ENCODE data around the gene CFAP20DC.
"Not testable (repeated sequence)": the region's sequence is repeated elsewhere in the genome, so short reads cannot be mapped to it uniquely, and the experiment has no call there.

The CFAP20DC gene

DNA sequence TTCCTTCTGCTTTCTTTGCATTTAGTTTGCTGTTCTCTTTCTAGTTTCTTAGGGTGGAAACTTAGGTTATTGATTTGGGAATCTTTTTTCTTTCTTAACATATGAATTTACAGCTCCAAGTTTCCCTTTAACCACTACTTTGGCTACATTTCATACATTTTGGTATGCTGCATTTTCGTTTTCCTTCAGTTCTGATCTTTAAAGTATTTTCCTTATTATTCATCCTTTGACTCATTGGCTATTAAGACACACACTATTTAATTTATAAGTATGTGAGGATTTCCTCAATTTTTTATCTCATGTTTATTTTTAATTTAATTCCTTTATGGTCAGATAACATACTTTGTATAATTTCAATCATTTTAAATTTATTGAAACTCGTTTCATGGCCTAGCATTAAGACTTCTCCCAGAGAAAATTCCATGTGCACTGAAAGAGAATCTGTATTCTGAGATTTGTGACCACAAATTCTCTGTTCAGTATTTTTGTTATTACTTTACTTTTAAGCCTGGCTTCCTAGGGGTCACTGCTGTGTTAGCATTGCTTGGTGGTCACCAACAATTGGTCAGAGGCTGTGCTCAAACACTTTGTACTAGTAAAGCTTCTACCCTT, 87.7 kb downstream of the CFAP20DC start:
- DNase-seq, result no peak

- no peak for DNase-seq
These were observed 94.5 kb downstream of the CFAP20DC start for GRCh38 chr3:58955308-58955707.

GRCh38 chr3:58953288-58953687, 96.5 kb downstream of the CFAP20DC start:
- no peak for DNase-seq

- DNase-seq, result no peak
These were observed 97.5 kb downstream of the CFAP20DC start for GRCh38 chr3:58952128-58952917.

GRCh38 chr3:58948018-58948417, 101.8 kb downstream of the CFAP20DC start:
- DNase-seq, result no peak

GRCh38 chr3:58946875-58947274, 103.0 kb downstream of the CFAP20DC start:
- no peak for DNase-seq

DNA sequence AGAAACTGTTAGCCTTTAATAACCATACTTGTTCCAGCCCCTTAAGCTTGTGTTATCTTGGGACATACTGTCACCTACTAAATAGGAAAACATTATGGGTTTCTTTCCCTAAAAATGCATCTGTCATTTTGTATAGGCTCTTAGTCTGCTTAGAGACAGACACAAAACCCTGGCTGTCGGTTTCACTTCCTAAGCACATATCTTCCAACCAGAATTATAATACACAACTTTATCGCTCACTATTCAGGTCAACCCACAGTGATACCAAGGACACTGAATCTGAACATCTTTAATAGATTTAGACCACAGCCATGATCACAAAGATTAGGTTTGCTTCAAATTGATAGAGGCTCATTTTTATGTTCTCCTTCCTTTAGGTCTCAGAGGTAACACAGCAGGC, 111.8 kb downstream of the CFAP20DC start:
- DNase-seq, result no peak

DNA sequence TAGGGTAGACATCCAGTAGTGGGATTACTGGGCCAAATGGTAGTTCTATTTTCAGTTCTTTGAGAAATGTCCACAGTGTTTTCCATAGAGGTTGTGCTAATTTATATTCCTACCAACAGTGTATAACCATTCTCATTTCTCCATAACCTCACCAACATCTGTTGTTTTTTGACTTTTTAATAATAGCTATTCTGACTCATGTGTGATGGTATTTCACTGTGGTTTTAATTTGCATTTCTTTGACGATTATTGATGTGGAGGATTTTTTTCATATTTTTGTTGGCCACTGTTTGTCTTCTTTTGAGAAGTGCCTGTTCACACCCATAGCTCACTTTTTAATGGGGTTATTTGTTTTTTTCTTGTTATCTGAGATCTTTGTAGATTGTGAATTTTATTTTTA, 125.2 kb downstream of the CFAP20DC start:
- DNase-seq, result no peak

DNA sequence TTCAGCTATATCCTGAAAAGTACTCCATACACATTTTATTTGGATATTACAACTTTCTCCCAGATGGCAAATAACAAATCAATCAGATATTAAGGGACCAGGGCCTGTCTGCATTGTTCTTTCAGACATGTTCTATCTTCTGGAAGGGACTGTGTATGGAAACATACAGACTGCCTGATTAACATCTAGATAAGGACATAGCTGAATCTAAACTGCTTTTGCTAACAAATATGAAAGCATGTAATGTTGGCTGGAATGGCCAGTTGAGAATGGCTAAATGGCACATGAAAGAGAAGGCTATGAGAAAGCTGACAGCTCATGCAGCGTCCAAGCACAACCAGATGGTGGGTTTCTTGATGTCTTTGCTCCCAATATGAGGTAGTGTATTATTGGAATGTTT, 149.4 kb downstream of the CFAP20DC start:
- DNase-seq, result no peak

DNA sequence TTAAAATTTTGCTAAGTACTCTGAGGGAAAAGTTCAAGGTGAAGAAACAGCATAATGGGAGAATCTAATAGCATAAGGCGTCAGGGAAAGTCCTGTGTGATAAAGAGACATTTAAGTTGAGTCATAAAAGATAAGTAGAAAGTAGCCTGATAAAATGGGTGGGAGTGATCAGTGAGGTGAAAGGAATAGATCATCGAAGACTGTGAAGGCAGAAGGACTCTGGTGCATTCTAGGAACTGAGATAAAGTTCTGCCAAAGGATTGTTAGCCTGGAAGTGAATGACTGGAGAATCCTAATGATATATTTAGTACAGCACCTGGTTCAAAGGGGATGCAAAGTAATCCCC, 149.9 kb downstream of the CFAP20DC start:
- DNase-seq, result no peak

DNA sequence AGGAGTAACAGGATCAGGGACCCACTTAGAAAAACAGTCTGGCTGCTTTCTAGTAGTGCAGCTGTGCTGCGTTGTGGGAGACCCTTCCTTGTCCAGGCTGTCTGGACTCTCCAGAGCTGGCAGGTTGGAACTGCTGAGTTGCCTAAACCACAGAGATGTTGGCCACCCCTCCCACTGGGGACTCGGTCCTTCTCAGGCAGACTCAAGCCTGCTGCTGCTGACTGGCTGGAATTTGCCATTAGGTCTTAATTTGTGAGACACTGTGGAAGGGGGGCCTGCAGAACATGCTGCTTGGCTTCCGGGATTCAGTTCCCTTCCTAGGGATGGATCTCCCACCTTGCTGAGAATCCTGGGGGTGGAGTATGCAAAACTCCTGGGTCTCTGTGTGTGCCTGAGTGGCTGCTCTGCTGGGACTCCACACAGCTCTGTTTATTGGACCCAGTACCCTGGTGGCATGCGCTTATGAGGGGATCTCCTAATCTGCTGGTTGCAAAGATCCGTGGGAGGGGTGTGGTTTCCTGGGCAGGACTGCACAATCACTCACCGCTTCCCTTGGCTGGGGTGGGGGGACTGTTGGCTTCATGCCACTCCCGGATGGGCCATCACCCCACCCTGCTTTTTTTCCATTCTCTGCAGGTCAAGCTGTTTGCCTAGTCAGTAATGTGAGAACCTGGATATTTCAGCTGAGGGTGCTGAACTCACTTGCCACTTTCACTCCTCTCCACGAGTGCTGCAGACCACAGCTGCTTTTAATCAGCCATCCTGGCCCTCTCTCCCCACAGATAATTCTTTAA, 150.5 kb downstream of the CFAP20DC start:
- peak; percentile 64 for DNase-seq

GRCh38 chr3:58898513-58898912, 151.3 kb downstream of the CFAP20DC start:
- no peak for DNase-seq

GRCh38 chr3:58897646-58898045, 152.2 kb downstream of the CFAP20DC start:
- DNase-seq, result no peak

GRCh38 chr3:58895678-58896077, 154.1 kb downstream of the CFAP20DC start:
- DNase-seq, result not testable (repeated sequence)

GRCh38 chr3:58892526-58892925, 157.3 kb downstream of the CFAP20DC start:
- not testable (repeated sequence) for DNase-seq

DNA sequence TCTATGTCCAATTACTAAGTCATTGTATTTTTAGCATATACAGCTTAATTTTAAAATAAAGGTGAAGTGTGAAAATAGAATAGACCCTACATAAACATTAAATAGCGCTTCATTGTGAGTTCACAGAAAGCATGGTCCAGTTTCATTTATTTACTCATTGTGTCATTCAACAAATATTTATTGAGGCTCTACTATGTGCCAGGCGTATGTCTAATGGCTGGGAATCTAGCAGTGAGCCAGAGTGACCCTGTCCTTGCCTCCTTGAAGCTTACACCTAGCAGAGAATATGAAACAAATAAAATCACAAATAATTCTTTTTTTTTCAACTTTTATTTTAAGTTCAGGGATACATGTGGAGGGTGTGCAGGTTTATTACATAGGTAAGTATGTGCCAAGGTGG, 161.7 kb downstream of the CFAP20DC start:
- DNase-seq, result no peak

DNA sequence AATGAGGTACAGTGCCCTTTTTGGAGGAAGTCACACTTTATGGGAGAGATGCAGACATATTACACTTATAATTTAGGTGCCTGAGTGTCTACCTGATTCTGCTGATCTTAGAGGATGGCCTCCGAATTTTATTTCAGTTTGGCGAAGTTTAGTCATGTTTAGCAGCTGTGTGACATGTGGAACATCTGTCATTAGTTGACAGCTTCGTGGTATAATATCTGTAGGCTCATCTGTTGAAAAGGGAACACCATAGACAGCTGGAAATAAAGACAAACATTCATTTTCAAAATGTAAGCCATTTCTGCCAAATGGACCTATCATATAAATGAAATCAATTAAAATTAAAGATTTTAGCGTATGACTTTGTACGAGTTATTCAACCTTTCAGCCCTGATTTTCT, 165.4 kb downstream of the CFAP20DC start:
- no peak for DNase-seq

GRCh38 chr3:58880182-58880581, 169.6 kb downstream of the CFAP20DC start:
- DNase-seq, result no peak

DNA sequence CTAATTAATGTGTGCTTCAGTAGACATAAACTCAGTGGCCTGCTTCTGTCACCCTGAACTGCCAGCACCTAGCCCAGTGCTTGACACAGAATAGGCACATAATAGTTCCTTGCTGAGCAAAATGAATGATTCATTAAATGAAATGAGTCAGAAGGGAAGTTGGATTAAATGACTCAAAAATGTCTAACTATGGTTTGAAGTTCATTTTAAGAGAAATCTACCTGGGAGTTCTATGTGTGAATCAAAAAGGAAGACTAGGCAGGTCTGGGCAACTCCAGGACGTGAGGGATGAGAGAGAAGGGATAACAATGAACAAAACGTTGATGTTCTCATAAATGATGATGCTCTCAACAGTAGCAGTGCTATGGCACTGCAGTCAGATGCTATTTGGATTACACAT, 175.0 kb downstream of the CFAP20DC start:
- DNase-seq, result no peak

DNA sequence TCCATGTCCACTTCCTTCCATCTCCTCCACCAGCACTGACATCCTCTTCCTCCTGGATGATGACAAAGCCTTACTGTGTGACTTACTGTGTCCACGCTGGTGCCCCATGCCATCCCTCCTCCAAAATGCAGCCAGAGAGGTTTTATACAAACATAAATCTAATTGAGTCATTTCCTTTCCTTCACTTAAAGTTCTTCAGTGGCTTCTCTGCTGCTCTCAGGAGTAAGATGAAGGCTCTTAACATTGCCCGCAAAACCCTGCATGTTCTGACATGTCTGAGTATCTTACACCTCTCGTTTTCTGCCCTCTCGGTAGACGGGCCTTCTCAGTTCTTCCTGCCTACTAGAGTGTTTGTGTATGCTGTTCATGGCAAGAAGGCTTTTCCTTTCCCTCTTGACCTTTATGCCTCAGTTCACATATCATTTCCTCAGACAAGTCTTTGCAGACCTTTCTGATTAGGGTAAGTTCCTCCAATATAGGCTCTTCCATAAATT, 175.5 kb downstream of the CFAP20DC start:
- DNase-seq, result no peak

DNA sequence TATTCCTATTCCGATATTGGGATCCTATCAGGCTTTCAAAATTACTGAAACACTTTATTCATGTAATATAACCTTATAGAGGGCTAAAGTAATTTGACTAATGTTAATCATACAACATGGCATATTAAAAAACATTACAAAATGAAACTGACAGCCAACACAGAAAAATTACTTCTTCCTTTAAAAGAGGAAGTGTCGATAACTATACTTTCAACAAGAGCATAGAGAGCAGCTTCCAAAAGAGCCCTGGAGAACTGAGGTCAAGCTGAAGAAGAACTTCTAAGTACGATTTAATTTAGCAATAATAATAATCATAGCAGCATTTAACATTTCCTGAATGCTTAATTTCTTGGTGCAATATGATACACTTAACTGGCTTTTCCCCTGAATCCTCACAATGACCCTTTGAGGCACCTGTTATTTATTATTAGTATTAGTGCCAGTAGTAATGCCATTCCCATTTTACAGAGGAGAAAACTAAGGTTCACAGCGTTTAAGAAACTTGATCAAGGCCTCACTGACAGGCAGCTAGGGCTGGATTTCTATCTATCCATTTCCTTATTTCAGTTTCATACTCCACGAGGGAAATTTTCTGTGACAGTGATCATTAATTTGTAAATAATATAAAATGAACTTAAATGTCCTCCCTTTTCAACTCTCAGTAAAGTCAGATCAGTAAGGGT, 181.6 kb downstream of the CFAP20DC start:
- DNase-seq, result no peak

DNA sequence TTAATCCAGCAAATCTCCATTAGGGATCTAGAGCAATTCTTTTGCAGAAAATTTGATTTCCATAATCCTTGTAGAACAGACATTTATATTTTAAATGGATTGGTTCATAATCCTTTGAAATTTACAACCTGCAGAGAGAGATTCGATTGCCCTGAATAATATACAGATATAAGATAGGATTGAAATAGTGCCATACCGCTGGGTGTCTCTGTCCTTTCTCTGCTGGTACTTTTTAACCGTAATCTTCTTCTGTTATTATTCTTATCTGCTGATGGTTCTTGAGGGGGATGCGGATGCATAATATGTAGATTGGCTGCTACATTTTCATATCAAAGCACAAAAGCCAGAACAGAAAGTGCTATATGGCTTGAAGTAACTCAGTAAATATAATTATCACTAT, 182.2 kb downstream of the CFAP20DC start:
- no peak for DNase-seq

- DNase-seq, result no peak
These were observed 183.7 kb downstream of the CFAP20DC start for GRCh38 chr3:58866079-58866478.
